ENCODE measurements around the gene CCDC6. TPM values are rescaled to one million over a fixed set of nuclear protein-coding genes. Genes with fewer than 3 reads are reported as not detected.

The CCDC6 gene
- total RNA-seq, 1 experiment from 2014 or later = 54.9 TPM

DNA sequence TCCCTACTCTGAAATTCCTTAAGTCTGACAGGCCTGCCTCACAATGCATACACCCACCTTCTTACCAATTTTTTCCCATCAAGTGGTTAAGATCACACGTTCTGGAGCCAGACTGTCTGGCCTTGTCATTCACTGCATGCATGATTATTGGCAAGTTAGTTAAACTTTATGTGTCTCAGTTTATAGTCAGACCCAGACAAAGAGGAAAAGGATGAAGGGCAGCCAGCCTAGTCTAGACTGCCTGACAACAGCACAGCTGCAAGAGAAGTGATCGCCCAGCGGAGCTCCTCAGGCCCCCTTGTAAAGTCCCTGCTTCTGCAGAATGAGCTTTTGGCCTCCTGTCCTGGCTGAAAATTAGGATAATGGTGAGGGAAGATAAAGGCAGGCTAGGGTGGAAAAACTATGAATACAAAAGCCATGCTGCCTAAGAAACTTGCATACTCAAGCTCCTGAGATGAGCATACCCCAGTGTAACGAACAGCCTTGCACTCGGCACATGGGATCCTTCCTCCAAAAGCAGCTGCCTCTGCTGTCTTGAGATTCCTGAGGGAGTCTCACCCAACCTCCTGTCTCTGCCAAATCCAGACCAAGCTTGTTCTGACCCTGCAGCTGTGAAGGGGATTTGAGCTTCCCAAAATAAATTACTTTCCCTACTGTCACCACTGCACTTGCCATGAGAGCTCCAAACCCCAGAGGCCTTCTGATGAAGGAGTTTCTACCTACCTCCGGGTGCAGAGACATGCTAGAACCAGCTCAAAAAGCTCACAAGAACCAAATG, 126.4 kb downstream of the CCDC6 start:
- BruUV-seq (replicated peaks) = no TSS peak
- Histone ChIP-seq H3K4me3 (replicated peaks in 1 of 2; ENCODE audit: low read depth in 1 of 2, low read length in 2 of 2) (no peak overlapping the region), H3K4me2 (ENCODE audit: low read length) (no peak overlapping the region), H3K36me3 (ENCODE audit: control insufficient read depth in 1 of 2, insufficient read depth in 2 of 2, low read length in 2 of 2) (no peaks in the 10 kb centered on the region), H2AFZ (ENCODE audit: low read depth, low read length, poor library complexity, severe bottlenecking) (no peak overlapping the region), H3K79me2 (ENCODE audit: insufficient read depth, low read length) (no peaks in the 10 kb centered on the region), H4K20me1 (ENCODE audit: insufficient read depth) (no peaks in the 10 kb centered on the region), H3K27ac (ENCODE audit: low read depth, low read length) (no peak overlapping the region), H3K9ac (ENCODE audit: low read length) (no peak overlapping the region), H3K4me1 (ENCODE audit: control insufficient read depth in 1 of 2, insufficient read depth in 2 of 2, low read length in 2 of 2) (no peaks in the 10 kb centered on the region), H3K27me3 (ENCODE audit: insufficient read depth, low read length) (no peaks in the 10 kb centered on the region), H3K9me2 (ENCODE audit: insufficient read depth) (no peaks in the 10 kb centered on the region), H3K9me3 (ENCODE audit: control insufficient read depth in 1 of 2, insufficient read depth in 1 of 2, low read depth in 1 of 2, low read length in 2 of 2) (no peaks in the 10 kb centered on the region)
- ATAC-seq (no peak), DNase-seq (ENCODE audit: low read depth, low spot score) (no peak)
- TF ChIP-seq SIN3A (IDR thresholded peaks at IDR 0.05; ENCODE audit: low read depth) (no peak), FOSL1 (IDR thresholded peaks at IDR 0.05; ENCODE audit: low read depth) (no peak), SP1 (IDR thresholded peaks at IDR 0.05; ENCODE audit: low read depth) (no peak), ZNF274 (IDR thresholded peaks at IDR 0.05; ENCODE audit: low read depth, low read length) (no peak), ZFX (IDR thresholded peaks at IDR 0.05) (no peak), POLR2A (IDR thresholded peaks at IDR 0.05; ENCODE audit: borderline replicate concordance, extremely low read depth, insufficient read depth, insufficient read length) (no peak), ELF1 (IDR thresholded peaks at IDR 0.05; ENCODE audit: borderline replicate concordance, low read depth) (no peak), EGR1 (IDR thresholded peaks at IDR 0.05; ENCODE audit: low read depth) (no peak)
- TF ChIP-seq, protein P1, sequence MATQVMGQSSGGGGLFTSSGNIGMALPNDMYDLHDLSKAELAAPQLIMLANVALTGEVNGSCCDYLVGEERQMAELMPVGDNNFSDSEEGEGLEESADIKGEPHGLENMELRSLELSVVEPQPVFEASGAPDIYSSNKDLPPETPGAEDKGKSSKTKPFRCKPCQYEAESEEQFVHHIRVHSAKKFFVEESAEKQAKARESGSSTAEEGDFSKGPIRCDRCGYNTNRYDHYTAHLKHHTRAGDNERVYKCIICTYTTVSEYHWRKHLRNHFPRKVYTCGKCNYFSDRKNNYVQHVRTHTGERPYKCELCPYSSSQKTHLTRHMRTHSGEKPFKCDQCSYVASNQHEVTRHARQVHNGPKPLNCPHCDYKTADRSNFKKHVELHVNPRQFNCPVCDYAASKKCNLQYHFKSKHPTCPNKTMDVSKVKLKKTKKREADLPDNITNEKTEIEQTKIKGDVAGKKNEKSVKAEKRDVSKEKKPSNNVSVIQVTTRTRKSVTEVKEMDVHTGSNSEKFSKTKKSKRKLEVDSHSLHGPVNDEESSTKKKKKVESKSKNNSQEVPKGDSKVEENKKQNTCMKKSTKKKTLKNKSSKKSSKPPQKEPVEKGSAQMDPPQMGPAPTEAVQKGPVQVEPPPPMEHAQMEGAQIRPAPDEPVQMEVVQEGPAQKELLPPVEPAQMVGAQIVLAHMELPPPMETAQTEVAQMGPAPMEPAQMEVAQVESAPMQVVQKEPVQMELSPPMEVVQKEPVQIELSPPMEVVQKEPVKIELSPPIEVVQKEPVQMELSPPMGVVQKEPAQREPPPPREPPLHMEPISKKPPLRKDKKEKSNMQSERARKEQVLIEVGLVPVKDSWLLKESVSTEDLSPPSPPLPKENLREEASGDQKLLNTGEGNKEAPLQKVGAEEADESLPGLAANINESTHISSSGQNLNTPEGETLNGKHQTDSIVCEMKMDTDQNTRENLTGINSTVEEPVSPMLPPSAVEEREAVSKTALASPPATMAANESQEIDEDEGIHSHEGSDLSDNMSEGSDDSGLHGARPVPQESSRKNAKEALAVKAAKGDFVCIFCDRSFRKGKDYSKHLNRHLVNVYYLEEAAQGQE (IDR thresholded peaks at IDR 0.05; ENCODE audit: low read depth) = no peak
- TF ChIP-seq, protein P2, sequence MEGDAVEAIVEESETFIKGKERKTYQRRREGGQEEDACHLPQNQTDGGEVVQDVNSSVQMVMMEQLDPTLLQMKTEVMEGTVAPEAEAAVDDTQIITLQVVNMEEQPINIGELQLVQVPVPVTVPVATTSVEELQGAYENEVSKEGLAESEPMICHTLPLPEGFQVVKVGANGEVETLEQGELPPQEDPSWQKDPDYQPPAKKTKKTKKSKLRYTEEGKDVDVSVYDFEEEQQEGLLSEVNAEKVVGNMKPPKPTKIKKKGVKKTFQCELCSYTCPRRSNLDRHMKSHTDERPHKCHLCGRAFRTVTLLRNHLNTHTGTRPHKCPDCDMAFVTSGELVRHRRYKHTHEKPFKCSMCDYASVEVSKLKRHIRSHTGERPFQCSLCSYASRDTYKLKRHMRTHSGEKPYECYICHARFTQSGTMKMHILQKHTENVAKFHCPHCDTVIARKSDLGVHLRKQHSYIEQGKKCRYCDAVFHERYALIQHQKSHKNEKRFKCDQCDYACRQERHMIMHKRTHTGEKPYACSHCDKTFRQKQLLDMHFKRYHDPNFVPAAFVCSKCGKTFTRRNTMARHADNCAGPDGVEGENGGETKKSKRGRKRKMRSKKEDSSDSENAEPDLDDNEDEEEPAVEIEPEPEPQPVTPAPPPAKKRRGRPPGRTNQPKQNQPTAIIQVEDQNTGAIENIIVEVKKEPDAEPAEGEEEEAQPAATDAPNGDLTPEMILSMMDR (IDR thresholded peaks at IDR 0.05 in 2 of 3, conservative IDR thresholded peaks at IDR 0.05 in 1 of 3; ENCODE audit: borderline replicate concordance in 1 of 3, insufficient read depth in 1 of 3, low read depth in 2 of 3, low read length in 2 of 3) = no peak
- TF ChIP-seq, protein P3, sequence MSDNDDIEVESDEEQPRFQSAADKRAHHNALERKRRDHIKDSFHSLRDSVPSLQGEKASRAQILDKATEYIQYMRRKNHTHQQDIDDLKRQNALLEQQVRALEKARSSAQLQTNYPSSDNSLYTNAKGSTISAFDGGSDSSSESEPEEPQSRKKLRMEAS (IDR thresholded peaks at IDR 0.05) = no peak
- TF ChIP-seq, protein P4, sequence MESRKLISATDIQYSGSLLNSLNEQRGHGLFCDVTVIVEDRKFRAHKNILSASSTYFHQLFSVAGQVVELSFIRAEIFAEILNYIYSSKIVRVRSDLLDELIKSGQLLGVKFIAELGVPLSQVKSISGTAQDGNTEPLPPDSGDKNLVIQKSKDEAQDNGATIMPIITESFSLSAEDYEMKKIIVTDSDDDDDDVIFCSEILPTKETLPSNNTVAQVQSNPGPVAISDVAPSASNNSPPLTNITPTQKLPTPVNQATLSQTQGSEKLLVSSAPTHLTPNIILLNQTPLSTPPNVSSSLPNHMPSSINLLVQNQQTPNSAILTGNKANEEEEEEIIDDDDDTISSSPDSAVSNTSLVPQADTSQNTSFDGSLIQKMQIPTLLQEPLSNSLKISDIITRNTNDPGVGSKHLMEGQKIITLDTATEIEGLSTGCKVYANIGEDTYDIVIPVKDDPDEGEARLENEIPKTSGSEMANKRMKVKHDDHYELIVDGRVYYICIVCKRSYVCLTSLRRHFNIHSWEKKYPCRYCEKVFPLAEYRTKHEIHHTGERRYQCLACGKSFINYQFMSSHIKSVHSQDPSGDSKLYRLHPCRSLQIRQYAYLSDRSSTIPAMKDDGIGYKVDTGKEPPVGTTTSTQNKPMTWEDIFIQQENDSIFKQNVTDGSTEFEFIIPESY (IDR thresholded peaks at IDR 0.05; ENCODE audit: extremely low read depth, insufficient replicate concordance, low read length) = no peak
- TF ChIP-seq, protein P5, sequence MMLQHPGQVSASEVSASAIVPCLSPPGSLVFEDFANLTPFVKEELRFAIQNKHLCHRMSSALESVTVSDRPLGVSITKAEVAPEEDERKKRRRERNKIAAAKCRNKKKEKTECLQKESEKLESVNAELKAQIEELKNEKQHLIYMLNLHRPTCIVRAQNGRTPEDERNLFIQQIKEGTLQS (IDR thresholded peaks at IDR 0.05) = no peak
- intact Hi-C loops (cut with micrococcal nuclease) = no loop called here
- ChIA-PET RAD21 (ENCODE audit: low non-redundant PET in 1 of 2, low total read pairs in 2 of 2, uncharacterized antibody in 2 of 2, unreplicated experiment in 2 of 2) (no interaction called here), POLR2A (no interaction called here), CTCF (no interaction called here)
